Stimulated activated CD8-positive, alpha-beta memory T cell treated with anti-CD3 and anti-CD28 coated beads, Interleukin-7, amount 100 ng/mL, for 24 hours (primary cell): ENCODE data around the gene WAC.

ENCODE experiments used
- DNase-seq: peaks from one replicate; pipeline ENCODE4 v3.0.0-alpha.2; 2020; ENCODE audit warnings: low read depth

The WAC gene

DNA sequence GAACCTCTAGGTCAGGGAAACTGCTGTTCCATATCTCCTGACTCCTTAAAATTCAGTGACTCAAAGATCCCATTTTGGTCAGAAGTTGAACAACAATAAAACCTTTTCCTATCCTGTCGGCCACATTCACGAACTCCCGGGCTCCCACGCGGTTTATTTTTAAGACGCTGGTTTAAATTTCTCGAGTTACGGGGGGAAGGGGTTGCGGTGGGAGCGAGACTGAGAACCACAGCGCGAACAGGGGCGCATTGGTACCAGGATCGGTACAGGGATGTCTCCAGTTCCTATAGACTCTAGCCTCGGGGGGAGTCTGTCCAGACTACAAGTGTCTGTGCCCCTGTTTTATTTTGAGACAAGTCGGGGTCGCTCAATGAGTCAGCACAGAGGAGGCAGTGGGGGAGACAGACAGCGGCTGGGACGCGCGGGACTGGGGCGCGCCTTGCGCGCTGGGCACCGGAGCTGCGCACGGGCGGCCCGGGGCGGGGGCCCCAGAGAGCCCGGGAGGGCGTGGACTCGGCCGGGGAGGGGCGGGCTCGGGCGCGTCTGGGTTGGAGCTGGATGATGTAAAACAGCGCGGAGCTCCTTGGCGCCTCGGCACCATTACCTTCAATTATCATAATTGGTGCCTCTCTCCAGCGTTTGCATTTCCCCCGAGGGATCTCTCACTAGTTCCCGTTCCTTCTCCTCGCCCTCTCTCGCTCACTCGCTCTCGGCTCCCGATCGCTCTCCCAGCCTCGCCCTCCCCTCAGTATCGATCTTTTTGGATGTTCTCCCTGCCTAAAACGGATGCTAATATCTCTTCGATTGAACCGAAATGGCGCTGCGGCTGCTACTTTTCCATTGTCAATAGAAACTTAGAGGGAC, 135.7 kb downstream of the WAC start:
- no peak for DNase-seq

DNA sequence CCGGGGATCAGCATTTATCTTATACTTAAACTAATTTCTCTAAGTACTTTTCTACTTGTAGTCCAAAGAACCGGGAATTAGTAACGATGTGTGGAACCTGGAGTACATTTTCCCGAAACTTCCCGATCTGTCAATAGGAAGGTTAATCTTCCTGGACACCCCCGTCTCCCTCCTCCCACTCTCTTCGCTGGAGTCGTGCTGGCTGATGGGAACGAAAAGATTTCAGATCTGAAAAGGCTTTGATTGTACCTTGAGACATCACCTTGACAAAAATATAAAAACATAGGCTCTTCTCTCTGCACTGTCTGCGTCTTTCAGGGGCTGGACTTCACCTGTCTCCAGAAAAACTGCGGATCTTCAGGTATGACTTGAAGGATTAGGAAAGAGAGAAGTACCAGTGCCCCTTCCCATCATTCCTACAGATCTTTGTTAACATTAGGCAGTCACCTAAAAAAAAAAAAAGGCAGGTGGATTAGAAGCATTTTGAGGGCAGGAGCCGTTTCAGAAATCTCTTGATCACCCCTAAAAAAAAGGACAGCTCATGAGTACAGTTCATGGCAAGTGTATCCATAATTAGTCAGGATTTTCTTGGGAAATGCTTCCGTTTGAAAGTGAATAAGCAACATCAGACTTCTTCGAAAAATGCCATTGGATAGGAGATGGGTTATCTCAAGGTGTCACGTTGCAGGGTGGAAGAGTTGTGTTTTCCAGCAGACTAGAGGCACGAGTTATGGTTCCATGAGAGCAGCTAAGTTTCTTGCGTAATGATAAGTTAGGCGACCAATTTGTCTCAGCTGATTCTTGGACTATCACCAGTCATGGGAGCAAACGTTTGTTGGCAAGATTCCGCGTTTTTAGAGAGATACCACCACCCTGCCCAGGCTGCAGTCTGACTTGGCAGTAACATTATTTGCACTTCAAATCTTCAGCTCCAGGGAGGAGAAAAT, 136.6 kb downstream of the WAC start:
- DNase-seq: no peak
